ENCODE results near the gene PRICKLE3. TPM values are rescaled to one million over a fixed set of nuclear protein-coding genes. Genes with fewer than 3 reads are reported as not detected.

PRICKLE3 gene
- total RNA-seq, 2 experiments from 2014 or later: 16.3 to 16.7 TPM

GRCh38 chrX:49198540-49199314 is 12.6 kb upstream of the PRICKLE3 start:
- no peak for DNase-seq
- H3K27me3 Mint-ChIP-seq: no peaks in the 10 kb centered on the region
- no peaks in the 10 kb centered on the region for H3K9me3 Mint-ChIP-seq
- H3K4me1 Mint-ChIP-seq: peaks cover 14% of the 10 kb centered on the region
- H3K4me3 Mint-ChIP-seq: peak overlapping the region; percentile 67
- no peak overlapping the region for H3K27ac Mint-ChIP-seq
- no peaks in the 10 kb centered on the region for H3K36me3 Mint-ChIP-seq

GRCh38 chrX:49197543-49198087 is 11.4 kb upstream of the PRICKLE3 start:
- Mint-ChIP-seq H3K27ac (no peak overlapping the region), H3K4me3 (no peak overlapping the region), H3K4me1 (peaks cover 23% of the 10 kb centered on the region), H3K9me3 (no peaks in the 10 kb centered on the region), H3K36me3 (peaks cover 2% of the 10 kb centered on the region), H3K27me3 (no peaks in the 10 kb centered on the region)
- DNase-seq: no peak

GRCh38 chrX:49193542-49193964 is 7.4 kb upstream of the PRICKLE3 start:
- Mint-ChIP-seq H3K27me3 (no peaks in the 10 kb centered on the region), H3K4me1 (peaks cover 24% of the 10 kb centered on the region), H3K9me3 (no peaks in the 10 kb centered on the region), H3K36me3 (peaks cover 2% of the 10 kb centered on the region), H3K27ac (peak overlapping the region; percentile 7), H3K4me3 (no peak overlapping the region)
- no peak for DNase-seq

- Mint-ChIP-seq H3K36me3 (peaks cover 2% of the 10 kb centered on the region), H3K27ac (peak overlapping the region; percentile 7), H3K9me3 (no peaks in the 10 kb centered on the region)
These were observed 6.7 kb upstream of the PRICKLE3 start for GRCh38 chrX:49192722-49193328.

GRCh38 chrX:49191574-49192011 is 5.4 kb upstream of the PRICKLE3 start:
- DNase-seq: no peak
- no peaks in the 10 kb centered on the region for H3K9me3 Mint-ChIP-seq
- no peaks in the 10 kb centered on the region for H3K27me3 Mint-ChIP-seq

More at GRCh38 chrX:49192722-49193328, 6.7 kb upstream of the PRICKLE3 start:
- peak; percentile 32 for DNase-seq
- Mint-ChIP-seq H3K27me3 (no peaks in the 10 kb centered on the region), H3K4me3 (peak overlapping the region; percentile 55), H3K4me1 (peaks cover 19% of the 10 kb centered on the region)

GRCh38 chrX:49190821-49191573 is 4.8 kb upstream of the PRICKLE3 start:
- DNase-seq: peak; percentile 82
- Mint-ChIP-seq H3K27me3 (no peaks in the 10 kb centered on the region), H3K36me3 (peaks cover 2% of the 10 kb centered on the region), H3K9me3 (no peaks in the 10 kb centered on the region), H3K4me1 (peaks cover 19% of the 10 kb centered on the region), H3K4me3 (peak overlapping the region; percentile 99), H3K27ac (peak overlapping the region; percentile 97)

More at GRCh38 chrX:49191574-49192011, 5.4 kb upstream of the PRICKLE3 start:
- Mint-ChIP-seq H3K4me1 (peaks cover 19% of the 10 kb centered on the region), H3K27ac (peak overlapping the region; percentile 87), H3K4me3 (peak overlapping the region; percentile 99), H3K36me3 (peaks cover 2% of the 10 kb centered on the region)

- peak overlapping the region; percentile 99 for H3K4me3 Mint-ChIP-seq
- DNase-seq: no peak
- H3K4me1 Mint-ChIP-seq: peaks cover 22% of the 10 kb centered on the region
- no peaks in the 10 kb centered on the region for H3K9me3 Mint-ChIP-seq
- H3K36me3 Mint-ChIP-seq: peaks cover 4% of the 10 kb centered on the region
- H3K27me3 Mint-ChIP-seq: no peaks in the 10 kb centered on the region
- peak overlapping the region; percentile 36 for H3K27ac Mint-ChIP-seq
These were observed 3.4 kb upstream of the PRICKLE3 start for GRCh38 chrX:49189606-49190005.

- H3K27ac Mint-ChIP-seq: no peak overlapping the region
- DNase-seq: no peak
- H3K9me3 Mint-ChIP-seq: no peaks in the 10 kb centered on the region
- H3K4me3 Mint-ChIP-seq: no peak overlapping the region
- H3K4me1 Mint-ChIP-seq: peaks cover 23% of the 10 kb centered on the region
- H3K36me3 Mint-ChIP-seq: peaks cover 7% of the 10 kb centered on the region
- H3K27me3 Mint-ChIP-seq: no peaks in the 10 kb centered on the region
These were observed 2.4 kb upstream of the PRICKLE3 start for GRCh38 chrX:49188468-49189076.

- Mint-ChIP-seq H3K27me3 (no peaks in the 10 kb centered on the region), H3K36me3 (peaks cover 5% of the 10 kb centered on the region), H3K4me1 (peaks cover 14% of the 10 kb centered on the region), H3K4me3 (no peak overlapping the region), H3K27ac (no peak overlapping the region), H3K9me3 (no peaks in the 10 kb centered on the region)
- no peak for DNase-seq
These were observed 1.4 kb upstream of the PRICKLE3 start for GRCh38 chrX:49187526-49187925.

GRCh38 chrX:49187028-49187394 is 838 bp upstream of the PRICKLE3 start:
- H3K9me3 Mint-ChIP-seq: no peaks in the 10 kb centered on the region
- H3K27ac Mint-ChIP-seq: peak overlapping the region; percentile 82
- H3K4me3 Mint-ChIP-seq: peak overlapping the region; percentile 90
- H3K27me3 Mint-ChIP-seq: no peaks in the 10 kb centered on the region
- H3K36me3 Mint-ChIP-seq: peaks cover 7% of the 10 kb centered on the region
- no peak for DNase-seq
- H3K4me1 Mint-ChIP-seq: peaks cover 12% of the 10 kb centered on the region

GRCh38 chrX:49184294-49185281 is 1.6 kb downstream of the PRICKLE3 start:
- H3K27me3 Mint-ChIP-seq: no peaks in the 10 kb centered on the region
- H3K36me3 Mint-ChIP-seq: peaks cover 13% of the 10 kb centered on the region
- H3K9me3 Mint-ChIP-seq: no peaks in the 10 kb centered on the region
- H3K4me1 Mint-ChIP-seq: peaks cover 8% of the 10 kb centered on the region
- H3K4me3 Mint-ChIP-seq: peak overlapping the region; percentile 90
- DNase-seq: peak; percentile 56
- peak overlapping the region; percentile 86 for H3K27ac Mint-ChIP-seq

GRCh38 chrX:49183701-49184281 is 2.4 kb downstream of the PRICKLE3 start:
- Mint-ChIP-seq H3K36me3 (peaks cover 13% of the 10 kb centered on the region), H3K4me1 (peaks cover 8% of the 10 kb centered on the region), H3K27me3 (no peaks in the 10 kb centered on the region), H3K4me3 (peak overlapping the region; percentile 90), H3K27ac (no peak overlapping the region), H3K9me3 (no peaks in the 10 kb centered on the region)
- no peak for DNase-seq

GRCh38 chrX:49179358-49179757 is 6.8 kb downstream of the PRICKLE3 start:
- Mint-ChIP-seq H3K4me3 (no peak overlapping the region), H3K27ac (no peak overlapping the region), H3K4me1 (peaks cover 7% of the 10 kb centered on the region), H3K36me3 (peaks cover 28% of the 10 kb centered on the region), H3K27me3 (no peaks in the 10 kb centered on the region), H3K9me3 (no peaks in the 10 kb centered on the region)
- DNase-seq: no peak
